GM12864 (cell line): ENCODE results near the gene ITGA2.
"Not testable (repeated sequence)": the region's sequence is repeated elsewhere in the genome, so short reads cannot be mapped to it uniquely, and the experiment has no call there.

Source experiments
- DNase-seq: peaks from one replicate; pipeline ENCODE4 v3.0.0-alpha.2; 2011; ENCODE audit warnings: low read depth
- H3K4me3 ChIP-seq: 2 replicates; pipeline ENCODE4 v1.5.1; 2011; ENCODE audit warnings: mild to moderate bottlenecking, low read depth, low read length, control low read depth
- TF ChIP-seq, protein P1 (sequence below): IDR thresholded peaks from 2 replicates; pipeline ENCODE4 v1.5.1; 2011; ENCODE audit warnings: low read depth, mild to moderate bottlenecking, moderate library complexity, low read length, control low read depth, inconsistent platforms; ENCODE audit errors: missing control alignments

The ITGA2 gene

DNA sequence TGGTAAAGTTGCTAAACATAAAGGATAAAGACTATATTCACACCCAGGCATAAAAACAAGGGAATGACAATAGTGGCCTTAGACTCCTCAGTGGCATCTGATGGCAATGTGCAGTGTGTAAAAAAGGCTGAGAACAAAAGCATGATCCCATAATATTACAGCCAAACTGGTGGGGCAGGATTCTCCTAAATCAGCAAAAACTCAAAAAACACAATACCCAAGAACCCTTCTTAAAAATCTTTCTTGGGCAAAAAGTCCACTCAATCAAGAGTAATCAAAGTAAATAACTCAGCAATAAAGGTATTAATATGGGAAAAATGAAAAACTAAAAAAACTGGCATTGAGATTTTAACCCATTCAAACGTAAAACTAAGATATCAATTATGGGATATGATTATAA, 122.0 kb downstream of the ITGA2 start:
- no peak overlapping the region for H3K4me3 ChIP-seq
- TF ChIP-seq, protein P1, sequence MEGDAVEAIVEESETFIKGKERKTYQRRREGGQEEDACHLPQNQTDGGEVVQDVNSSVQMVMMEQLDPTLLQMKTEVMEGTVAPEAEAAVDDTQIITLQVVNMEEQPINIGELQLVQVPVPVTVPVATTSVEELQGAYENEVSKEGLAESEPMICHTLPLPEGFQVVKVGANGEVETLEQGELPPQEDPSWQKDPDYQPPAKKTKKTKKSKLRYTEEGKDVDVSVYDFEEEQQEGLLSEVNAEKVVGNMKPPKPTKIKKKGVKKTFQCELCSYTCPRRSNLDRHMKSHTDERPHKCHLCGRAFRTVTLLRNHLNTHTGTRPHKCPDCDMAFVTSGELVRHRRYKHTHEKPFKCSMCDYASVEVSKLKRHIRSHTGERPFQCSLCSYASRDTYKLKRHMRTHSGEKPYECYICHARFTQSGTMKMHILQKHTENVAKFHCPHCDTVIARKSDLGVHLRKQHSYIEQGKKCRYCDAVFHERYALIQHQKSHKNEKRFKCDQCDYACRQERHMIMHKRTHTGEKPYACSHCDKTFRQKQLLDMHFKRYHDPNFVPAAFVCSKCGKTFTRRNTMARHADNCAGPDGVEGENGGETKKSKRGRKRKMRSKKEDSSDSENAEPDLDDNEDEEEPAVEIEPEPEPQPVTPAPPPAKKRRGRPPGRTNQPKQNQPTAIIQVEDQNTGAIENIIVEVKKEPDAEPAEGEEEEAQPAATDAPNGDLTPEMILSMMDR, result no peak
- DNase-seq, result no peak

DNA sequence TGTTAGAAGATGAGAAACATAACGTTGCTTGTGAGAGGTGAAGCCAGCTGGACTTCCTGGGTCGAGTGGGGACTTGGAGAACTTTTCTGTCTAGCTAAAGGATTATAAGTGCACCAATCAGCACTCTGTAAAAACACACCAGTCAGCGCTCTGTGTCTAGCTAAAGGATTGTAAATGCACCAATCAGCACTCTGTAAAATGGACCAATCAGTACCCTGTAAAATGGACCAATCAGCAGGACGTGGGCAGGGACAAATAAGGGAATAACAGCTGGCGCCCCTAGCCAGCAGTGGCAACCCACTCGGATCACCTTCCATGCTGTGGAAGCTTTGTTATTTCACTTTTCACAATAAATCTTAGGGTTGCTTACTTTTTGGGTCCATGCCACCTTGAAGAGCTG, 123.2 kb downstream of the ITGA2 start:
- DNase-seq, H3K4me3 ChIP-seq: not testable (repeated sequence)

- no peak for DNase-seq
- H3K4me3 ChIP-seq, result no peak overlapping the region
- TF ChIP-seq, protein P1, result no peak
Measured at GRCh38 chr5:53112909-53113308, 123.8 kb downstream of the ITGA2 start.

DNA sequence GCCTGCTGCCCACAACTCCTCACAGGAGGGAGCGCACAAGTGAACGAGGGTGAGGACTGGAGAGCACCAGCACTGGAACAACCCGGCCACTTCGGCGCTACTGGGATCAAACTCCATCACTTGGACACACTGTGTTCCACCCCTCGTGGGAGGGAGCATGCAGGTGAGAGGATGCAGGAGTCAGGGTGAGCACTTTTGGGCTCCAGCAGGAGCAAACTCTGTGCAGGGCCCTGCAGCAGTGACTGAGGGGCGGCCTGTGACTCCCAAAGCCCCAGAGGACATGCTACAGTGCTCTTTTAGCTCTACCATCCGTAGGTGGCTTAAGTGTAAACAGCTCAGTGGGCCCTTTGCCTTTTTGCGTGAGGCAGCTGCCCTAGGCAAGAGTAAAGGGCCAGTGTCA, 124.8 kb downstream of the ITGA2 start:
- TF ChIP-seq, protein P1, result no peak
- H3K4me3 ChIP-seq, result no peak overlapping the region
- no peak for DNase-seq

- no peak for DNase-seq
- H3K4me3 ChIP-seq, result no peak overlapping the region
- TF ChIP-seq, protein P1, result no peak
Measured at GRCh38 chr5:53114988-53115387, 125.8 kb downstream of the ITGA2 start.

DNA sequence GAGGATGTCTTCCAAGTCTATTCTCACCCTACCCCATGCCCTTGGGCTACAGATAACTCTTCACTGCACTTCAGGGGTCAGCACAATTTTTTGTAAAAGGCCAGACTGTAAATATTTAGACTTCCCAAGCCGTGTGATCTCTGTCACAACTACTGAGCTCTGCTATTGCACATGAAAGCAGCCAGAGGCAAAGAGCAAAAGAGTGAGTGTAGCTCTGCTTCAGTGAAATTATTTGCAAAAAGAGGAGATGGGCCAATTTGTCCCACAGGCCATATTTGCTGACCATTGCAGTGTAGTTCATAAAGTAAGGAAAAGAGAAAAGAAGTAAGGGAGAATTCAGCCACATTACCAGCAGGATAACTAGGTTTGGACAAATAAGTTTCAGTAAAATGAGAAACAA, 127.4 kb downstream of the ITGA2 start:
- no peak overlapping the region for H3K4me3 ChIP-seq
- DNase-seq, result no peak
- TF ChIP-seq, protein P1, result no peak

DNA sequence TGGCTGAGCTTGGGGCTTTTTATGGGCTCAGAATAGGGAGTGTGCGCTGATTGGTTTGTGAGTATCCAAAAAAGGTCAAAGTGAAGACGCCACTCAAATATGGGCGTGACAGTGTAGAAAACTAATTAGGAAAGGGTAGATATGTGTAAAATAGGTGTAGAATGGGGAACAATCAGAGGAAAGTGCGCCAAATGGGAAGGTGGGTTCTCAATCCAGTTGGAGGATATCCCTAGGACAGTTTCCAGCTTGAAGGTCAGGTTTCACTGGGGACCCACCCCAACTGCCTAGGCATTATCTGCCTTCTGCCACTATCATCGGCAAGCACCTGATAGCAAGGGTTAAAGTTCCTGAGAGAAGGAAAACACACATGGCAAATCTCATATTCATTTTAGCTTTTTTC, 129.7 kb downstream of the ITGA2 start:
- TF ChIP-seq, protein P1, result no peak
- no peak overlapping the region for H3K4me3 ChIP-seq
- no peak for DNase-seq

GRCh38 chr5:53120165-53120564, 131.0 kb downstream of the ITGA2 start:
- no peak for DNase-seq
- TF ChIP-seq, protein P1, result no peak
- no peak overlapping the region for H3K4me3 ChIP-seq
